Mammary epithelial cell (primary cell): ENCODE results near the gene LAMP5.

Experiments used
- CTCF ChIP-seq, 2 donors: IDR thresholded peaks in 1 of 2; conservative IDR thresholded peaks in 1 of 2; 2 replicates each; pipeline ENCODE4 v1.5.1; 2011 to 2012; ENCODE audit warnings: inconsistent platforms in 2 of 2, low read length in 2 of 2, mild to moderate bottlenecking in 2 of 2, control low read depth in 1 of 2, low read depth in 1 of 2; ENCODE audit not compliant: insufficient read depth in 1 of 2; ENCODE audit errors: extremely low read depth in 1 of 2
- EZH2 ChIP-seq: IDR thresholded peaks from 2 replicates; pipeline ENCODE4 v1.6.1; 2012; ENCODE audit warnings: low read length, inconsistent platforms, borderline replicate concordance

GRCh38 chr20:9543214-9543613, 28.8 kb downstream of the LAMP5 start:
- TF ChIP-seq CTCF (conservative IDR thresholded peaks at IDR 0.05 in 1 of 2, IDR thresholded peaks at IDR 0.05 in 1 of 2; ENCODE audit: extremely low read depth in 1 of 2, insufficient read depth in 1 of 2, low read depth in 1 of 2, low read length in 2 of 2) = no peak
- TF ChIP-seq EZH2 = no peak
